Measurements from ENCODE around the gene CATSPERZ.

The CATSPERZ gene

GRCh38 chr11:64341851-64342791 lies 42.0 kb downstream of the CATSPERZ start:
- DNase-seq (ENCODE audit: insufficient read length): peak; percentile 99
- TF ChIP-seq TAF1 (IDR thresholded peaks at IDR 0.05; ENCODE audit: borderline replicate concordance, low read depth, low read length): no peak
- TF ChIP-seq POLR2A (IDR thresholded peaks at IDR 0.05; ENCODE audit: low read depth, low read length): no peak
- no peak for TF ChIP-seq POLR2AphosphoS5 (IDR thresholded peaks at IDR 0.05; ENCODE audit: low read depth, low read length)
- peak; percentile 95 for FAIRE-seq

- DNase-seq (ENCODE audit: insufficient read length) (no peak), FAIRE-seq (peak; percentile 64)
- no peak for TF ChIP-seq TAF1 (IDR thresholded peaks at IDR 0.05; ENCODE audit: borderline replicate concordance, low read depth, low read length)
- TF ChIP-seq POLR2A (IDR thresholded peaks at IDR 0.05; ENCODE audit: low read depth, low read length): no peak
- no peak for TF ChIP-seq POLR2AphosphoS5 (IDR thresholded peaks at IDR 0.05; ENCODE audit: low read depth, low read length)
Observed at GRCh38 chr11:64342869-64343745, 42.9 kb downstream of the CATSPERZ start.

GRCh38 chr11:64343767-64344559 lies 43.8 kb downstream of the CATSPERZ start:
- no peak for FAIRE-seq

GRCh38 chr11:64344787-64345186 lies 44.6 kb downstream of the CATSPERZ start:
- no peak for TF ChIP-seq POLR2A (IDR thresholded peaks at IDR 0.05; ENCODE audit: low read depth, low read length)
- TF ChIP-seq TAF1 (IDR thresholded peaks at IDR 0.05; ENCODE audit: borderline replicate concordance, low read depth, low read length): no peak
- TF ChIP-seq POLR2AphosphoS5 (IDR thresholded peaks at IDR 0.05; ENCODE audit: low read depth, low read length): no peak
- FAIRE-seq (no peak), DNase-seq (ENCODE audit: insufficient read length) (no peak)

More at GRCh38 chr11:64343767-64344559, 43.8 kb downstream of the CATSPERZ start:
- TF ChIP-seq TAF1 (IDR thresholded peaks at IDR 0.05; ENCODE audit: borderline replicate concordance, low read depth, low read length) (no peak), POLR2AphosphoS5 (IDR thresholded peaks at IDR 0.05; ENCODE audit: low read depth, low read length) (no peak), POLR2A (IDR thresholded peaks at IDR 0.05; ENCODE audit: low read depth, low read length) (no peak)
- DNase-seq (ENCODE audit: insufficient read length): no peak

GRCh38 chr11:64347193-64347867 lies 47.2 kb downstream of the CATSPERZ start:
- FAIRE-seq (peak; percentile 24), DNase-seq (ENCODE audit: insufficient read length) (no peak)
- TF ChIP-seq POLR2A (IDR thresholded peaks at IDR 0.05; ENCODE audit: low read depth, low read length) (no peak), POLR2AphosphoS5 (IDR thresholded peaks at IDR 0.05; ENCODE audit: low read depth, low read length) (no peak), TAF1 (IDR thresholded peaks at IDR 0.05; ENCODE audit: borderline replicate concordance, low read depth, low read length) (no peak)

- FAIRE-seq (no peak), DNase-seq (ENCODE audit: insufficient read length) (no peak)
- TF ChIP-seq POLR2AphosphoS5 (IDR thresholded peaks at IDR 0.05; ENCODE audit: low read depth, low read length) (no peak), POLR2A (IDR thresholded peaks at IDR 0.05; ENCODE audit: low read depth, low read length) (no peak)
Observed at GRCh38 chr11:64348383-64349024, 48.3 kb downstream of the CATSPERZ start.

GRCh38 chr11:64349025-64349387 lies 48.8 kb downstream of the CATSPERZ start:
- TF ChIP-seq POLR2A (IDR thresholded peaks at IDR 0.05; ENCODE audit: low read depth, low read length): no peak
- TF ChIP-seq TAF1 (IDR thresholded peaks at IDR 0.05; ENCODE audit: borderline replicate concordance, low read depth, low read length): no peak
- TF ChIP-seq POLR2AphosphoS5 (IDR thresholded peaks at IDR 0.05; ENCODE audit: low read depth, low read length): no peak
- FAIRE-seq: no peak
- DNase-seq (ENCODE audit: insufficient read length): no peak

GRCh38 chr11:64349404-64349803 lies 49.2 kb downstream of the CATSPERZ start:
- FAIRE-seq: no peak
- no peak for TF ChIP-seq TAF1 (IDR thresholded peaks at IDR 0.05; ENCODE audit: borderline replicate concordance, low read depth, low read length)
- no peak for TF ChIP-seq POLR2AphosphoS5 (IDR thresholded peaks at IDR 0.05; ENCODE audit: low read depth, low read length)
- no peak for TF ChIP-seq POLR2A (IDR thresholded peaks at IDR 0.05; ENCODE audit: low read depth, low read length)
- no peak for DNase-seq (ENCODE audit: insufficient read length)

GRCh38 chr11:64351136-64351631 lies 51.0 kb downstream of the CATSPERZ start:
- FAIRE-seq (no peak), DNase-seq (ENCODE audit: insufficient read length) (no peak)
- TF ChIP-seq POLR2A (IDR thresholded peaks at IDR 0.05; ENCODE audit: low read depth, low read length) (no peak), POLR2AphosphoS5 (IDR thresholded peaks at IDR 0.05; ENCODE audit: low read depth, low read length) (no peak), TAF1 (IDR thresholded peaks at IDR 0.05; ENCODE audit: borderline replicate concordance, low read depth, low read length) (no peak)
